SK-N-SH (cell line): ENCODE results near the gene NAV2.

Experiments used
- CTCF ChIP-seq: fragments of 200-600 bp; sonication (generic); IDR thresholded peaks from 2 replicates; pipeline ENCODE4 v1.6.1; 2017; ENCODE audit warnings: antibody characterized with exemption, mild to moderate bottlenecking, moderate library complexity
- TCF12 ChIP-seq: IDR thresholded peaks from 2 replicates; pipeline ENCODE4 v1.4.0; 2012

GRCh38 chr11:20118209-20118608, 405.6 kb downstream of the NAV2 start:
- TF ChIP-seq TCF12 (no peak), CTCF (no peak)
